ENCODE data around the gene MFNG. TPM values are rescaled to one million over a fixed set of nuclear protein-coding genes. Genes with fewer than 3 reads are reported as not detected.

MFNG gene
- total RNA-seq, 4 donors from 2014 or later: 12.4 to 47.0 (median 26.5) TPM

- Histone ChIP-seq H3K9me3 (no peaks in the 10 kb centered on the region), H3K27me3 (no peaks in the 10 kb centered on the region), H3K27ac (peak overlapping the region in 3 of 4 donors; percentile 85 to 97 (median 96)), H3K4me1 (peaks cover 0 to 68% (median 7%) of the 10 kb centered on the region in 4 donors), H3K36me3 (peaks cover 0 to 45% (median 0%) of the 10 kb centered on the region in 3 donors), H3K4me3 (no peak overlapping the region)
- DNase-seq: peak in 2 of 3 donors; percentile 79 to 86
- TF ChIP-seq POLR2A (IDR thresholded peaks at IDR 0.05) (peak in 1 of 2 donors; percentile 15), CTCF (IDR thresholded peaks at IDR 0.05) (no peak)
These were observed 17.7 kb upstream of the MFNG start for GRCh38 chr22:37503850-37504249.

- Histone ChIP-seq H3K9me3 (no peaks in the 10 kb centered on the region), H3K4me3 (no peak overlapping the region), H3K27me3 (no peaks in the 10 kb centered on the region), H3K27ac (peak overlapping the region in 3 of 4 donors; percentile 85 to 97 (median 96)), H3K4me1 (peaks cover 0 to 68% (median 7%) of the 10 kb centered on the region in 4 donors), H3K36me3 (peaks cover 0 to 41% (median 0%) of the 10 kb centered on the region in 3 donors)
- no peak for DNase-seq
- TF ChIP-seq CTCF (IDR thresholded peaks at IDR 0.05): no peak
- no peak for TF ChIP-seq POLR2A (IDR thresholded peaks at IDR 0.05)
These were observed 17.0 kb upstream of the MFNG start for GRCh38 chr22:37503183-37503683.

GRCh38 chr22:37502342-37503182 lies 16.4 kb upstream of the MFNG start:
- peak in 2 of 3 donors; percentile 93 to 94 for DNase-seq
- Histone ChIP-seq H3K27me3 (no peaks in the 10 kb centered on the region), H3K4me3 (peak overlapping the region in 2 of 4 donors; percentile 4), H3K4me1 (peaks cover 0 to 71% (median 7%) of the 10 kb centered on the region in 4 donors), H3K9me3 (no peaks in the 10 kb centered on the region), H3K27ac (peak overlapping the region; percentile 10 to 97 (median 90)), H3K36me3 (peaks cover 0 to 40% (median 0%) of the 10 kb centered on the region in 3 donors)
- TF ChIP-seq POLR2A (IDR thresholded peaks at IDR 0.05) (peak; percentile 79 to 92), CTCF (IDR thresholded peaks at IDR 0.05) (peak in 1 of 6 experiments; percentile 15)

GRCh38 chr22:37501610-37502341 lies 15.6 kb upstream of the MFNG start:
- DNase-seq: peak in 2 of 3 donors; percentile 91 to 92
- peaks cover 0 to 71% (median 7%) of the 10 kb centered on the region in 4 donors for H3K4me1 ChIP-seq

More at GRCh38 chr22:37501610-37502341, 15.6 kb upstream of the MFNG start:
- Histone ChIP-seq H3K9me3 (no peaks in the 10 kb centered on the region), H3K36me3 (peaks cover 0 to 40% (median 0%) of the 10 kb centered on the region in 3 donors), H3K27ac (peak overlapping the region in 3 of 4 donors; percentile 85 to 97 (median 96)), H3K27me3 (no peaks in the 10 kb centered on the region), H3K4me3 (peak overlapping the region in 2 of 4 donors; percentile 38 to 47)
- TF ChIP-seq CTCF (IDR thresholded peaks at IDR 0.05) (no peak), POLR2A (IDR thresholded peaks at IDR 0.05) (no peak)
